ENCODE results near the gene DPY19L2.
A peak's percentile ranks its signal among the peaks of the same experiment; 100 is the strongest.
"Not testable (repeated sequence)": the region's sequence is repeated elsewhere in the genome, so short reads cannot be mapped to it uniquely, and the experiment has no call there.

Gene DPY19L2

DNA sequence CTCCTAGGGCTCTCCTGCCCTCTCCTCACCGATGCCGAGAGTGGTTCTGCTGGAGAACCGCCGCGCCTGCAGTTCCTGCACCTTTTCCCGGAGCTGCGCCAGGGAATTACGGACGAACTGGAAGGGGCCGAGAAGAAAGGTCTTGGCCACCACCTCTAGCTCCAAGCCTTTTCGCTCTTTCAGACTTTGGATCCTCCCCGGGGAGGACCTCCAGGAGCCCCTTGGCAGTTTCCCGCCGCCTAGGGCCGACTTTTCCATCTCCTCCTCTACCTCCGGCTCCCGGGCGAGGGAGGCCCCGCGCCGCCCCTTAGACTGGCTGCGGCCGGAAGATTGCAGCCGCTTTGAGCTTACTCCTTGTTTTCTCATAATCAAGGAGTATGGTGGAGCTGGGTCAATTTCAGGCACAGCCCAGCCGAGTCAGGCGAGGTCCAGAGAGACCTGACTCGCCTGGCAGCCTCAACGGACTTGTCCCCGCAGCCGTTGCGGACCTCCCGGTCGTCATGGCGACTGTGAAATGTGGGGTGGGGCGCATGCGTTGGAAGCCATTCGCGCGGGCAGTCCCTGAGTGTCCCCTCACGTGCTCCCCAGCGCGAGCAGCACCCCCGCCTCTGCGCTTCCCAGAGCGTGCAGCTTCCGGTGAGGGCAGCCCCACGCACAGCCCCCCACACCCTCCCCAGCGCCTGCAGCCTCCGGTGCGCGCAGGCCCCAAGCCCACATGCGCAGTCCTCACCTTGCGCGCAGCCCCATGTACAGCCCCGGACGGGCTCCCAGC lies at the start of gene DPY19L2:
Gene DPY19L2, minus strand, starts transcription at position 466 of the 772 bp plus-strand sequence. Its CDS starts 100 bp downstream, at position 366.
- DNase-seq (ENCODE audit: low read depth, low spot score): peak; percentile 87

DNA sequence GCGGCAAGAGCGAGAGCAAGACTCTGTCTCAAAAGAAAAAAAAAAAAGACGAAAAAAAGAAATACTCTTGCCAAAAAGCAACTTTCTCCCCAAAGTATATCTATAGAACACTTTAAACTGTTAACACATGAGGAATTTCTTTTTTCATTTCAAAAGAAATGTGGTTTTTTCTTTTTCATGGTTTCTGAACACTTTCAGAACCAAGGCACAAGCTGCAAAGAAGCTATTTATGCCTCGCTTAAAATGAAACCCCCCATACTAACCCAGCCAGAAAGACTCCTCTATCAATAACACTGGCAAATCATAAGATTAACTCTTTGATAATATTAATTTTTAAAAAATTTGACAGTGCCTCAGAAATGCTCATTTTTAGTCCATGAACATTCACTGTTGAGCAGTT lies 48.6 kb upstream of the DPY19L2 start:
- DNase-seq (ENCODE audit: low read depth, low spot score): not testable (repeated sequence)

DNA sequence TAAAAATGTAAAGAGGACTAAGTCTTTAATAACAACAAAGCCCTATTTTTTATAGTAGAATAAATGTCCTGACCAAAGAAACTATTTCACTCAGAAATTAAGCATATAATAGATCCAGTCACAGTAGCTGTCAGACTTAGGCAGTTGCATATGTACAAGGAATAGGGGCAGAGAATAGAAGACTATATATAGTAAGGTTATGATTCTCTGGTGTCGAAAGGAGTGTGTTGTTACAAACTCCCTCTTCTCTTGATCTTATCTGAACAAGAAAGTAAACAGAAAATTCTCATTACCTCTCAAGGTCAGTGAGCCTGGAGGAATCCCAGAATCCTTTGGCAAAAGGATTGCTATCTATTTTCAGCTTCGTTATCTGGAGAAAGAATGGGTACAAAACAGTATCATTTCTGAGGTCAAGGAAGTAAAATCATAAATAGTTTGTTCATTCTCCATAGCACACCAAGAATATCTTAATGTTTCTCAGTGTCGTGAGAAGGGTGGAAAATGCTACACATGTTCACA lies 46.9 kb upstream of the DPY19L2 start:
- not testable (repeated sequence) for DNase-seq (ENCODE audit: low read depth, low spot score)

DNA sequence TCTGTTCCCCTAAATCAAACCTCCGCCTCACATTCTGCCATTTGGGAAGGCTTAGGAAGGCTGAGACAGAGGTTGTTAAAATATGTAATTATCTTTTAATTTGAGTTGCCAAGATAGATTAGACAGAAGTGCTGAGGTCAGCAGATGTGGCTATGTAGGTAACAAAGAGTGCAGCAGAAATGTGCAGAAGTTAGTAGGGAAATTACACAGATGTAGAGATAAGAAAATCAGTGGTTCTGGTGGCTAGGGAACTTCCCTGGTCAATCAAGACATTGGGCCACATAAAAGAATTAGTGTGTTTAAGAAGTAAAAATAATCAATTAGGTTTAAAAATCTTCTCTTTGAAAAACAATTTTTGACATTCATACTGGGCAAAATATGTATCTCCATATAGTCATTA lies 46.1 kb upstream of the DPY19L2 start:
- not testable (repeated sequence) for DNase-seq (ENCODE audit: low read depth, low spot score)

DNA sequence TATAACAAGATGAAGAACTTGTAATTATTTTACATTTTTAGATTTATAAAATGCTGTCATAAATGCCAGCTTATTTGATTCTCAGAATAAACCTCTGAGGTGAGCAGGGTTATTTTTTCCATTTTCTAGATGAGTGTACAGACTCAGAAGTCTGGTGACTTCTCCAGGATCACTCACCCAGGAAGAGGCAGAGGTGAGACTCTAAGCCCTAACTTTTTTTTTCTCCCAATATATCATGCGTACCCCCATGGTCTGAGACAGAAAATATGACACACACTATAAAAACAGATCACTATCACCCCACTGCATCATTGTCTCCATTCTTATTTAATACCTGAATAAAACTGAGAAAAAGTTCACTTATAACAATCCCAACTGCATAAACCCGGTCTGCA lies 45.4 kb upstream of the DPY19L2 start:
- DNase-seq (ENCODE audit: low read depth, low spot score): not testable (repeated sequence)

DNA sequence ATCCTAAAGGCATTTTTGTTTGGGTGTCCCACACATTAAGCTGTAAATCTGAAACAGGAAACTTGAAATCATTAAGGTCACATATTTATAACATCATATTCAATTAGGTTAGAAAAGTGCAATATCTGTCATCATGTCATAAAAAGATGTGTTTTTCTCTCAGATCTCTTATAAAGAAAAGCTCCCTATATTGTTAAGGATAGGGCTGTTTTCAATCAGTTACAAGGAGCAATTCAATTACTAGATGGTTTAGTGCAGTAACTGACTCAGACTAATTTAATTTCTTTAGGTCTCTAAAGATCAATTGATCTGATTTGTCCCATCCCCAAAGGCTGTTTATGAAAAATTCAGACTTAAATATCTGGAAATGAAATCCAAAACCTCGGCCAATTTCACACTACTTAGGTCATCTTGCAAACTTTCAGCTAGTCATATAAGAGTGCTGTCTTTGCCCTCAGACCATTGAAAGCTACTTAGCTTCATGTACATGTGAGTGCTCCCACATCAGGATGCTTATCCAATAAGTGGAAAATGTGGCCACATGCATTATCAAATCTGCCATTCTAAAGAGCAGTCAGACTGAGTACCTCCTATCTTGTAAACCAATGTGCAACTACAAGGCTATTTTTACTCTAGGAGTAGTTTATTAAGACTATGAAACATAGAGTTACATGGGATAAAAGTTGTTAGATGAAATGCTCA lies 44.8 kb upstream of the DPY19L2 start:
- not testable (repeated sequence) for DNase-seq (ENCODE audit: low read depth, low spot score)

DNA sequence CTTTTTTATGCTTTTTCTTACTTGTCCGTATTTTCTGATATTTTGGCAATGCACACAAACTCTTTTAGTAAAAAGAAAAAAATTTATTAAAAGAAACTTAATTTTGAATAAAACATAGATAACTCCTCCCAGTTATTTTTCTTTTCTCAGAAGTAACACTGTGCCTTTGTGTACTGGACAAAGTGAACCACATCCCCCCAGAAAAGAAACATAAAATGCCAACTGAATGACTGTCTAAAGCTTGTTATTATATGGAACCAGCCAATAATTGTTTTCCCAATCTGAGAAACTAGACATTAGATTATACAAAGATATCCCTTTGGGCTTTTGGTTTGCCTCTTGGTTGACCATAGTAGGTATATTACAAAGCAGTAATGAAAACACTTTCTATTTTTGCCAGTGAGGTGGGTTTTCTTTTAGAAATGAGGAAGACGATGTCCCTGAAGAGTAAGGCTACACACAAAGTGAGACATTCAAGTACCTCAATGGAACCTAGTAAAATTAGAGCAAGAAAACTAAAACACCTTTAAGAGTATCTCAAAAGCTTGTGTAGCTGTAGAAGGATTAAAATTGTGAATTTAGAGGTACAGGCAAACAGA lies 44.2 kb upstream of the DPY19L2 start:
- peak; percentile 2 for DNase-seq (ENCODE audit: low read depth, low spot score)

DNA sequence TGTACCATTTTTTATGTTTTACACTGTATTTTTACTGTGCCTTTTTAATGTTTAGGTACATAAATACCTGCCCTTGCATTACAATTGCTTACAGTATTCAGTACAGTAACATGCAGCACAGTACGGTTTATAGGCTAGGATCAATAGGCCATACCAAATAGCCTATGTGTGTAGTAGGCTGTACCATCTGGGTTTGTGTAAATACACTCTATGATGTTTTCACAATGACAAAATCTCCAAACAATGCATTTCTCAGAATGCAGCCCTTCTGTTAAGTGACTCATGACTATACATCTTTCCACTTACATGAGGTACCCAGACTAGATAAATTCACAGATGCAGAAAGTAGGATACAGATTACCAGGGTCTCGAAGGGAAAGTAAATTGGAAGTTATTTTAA lies 43.0 kb upstream of the DPY19L2 start:
- DNase-seq (ENCODE audit: low read depth, low spot score): not testable (repeated sequence)

DNA sequence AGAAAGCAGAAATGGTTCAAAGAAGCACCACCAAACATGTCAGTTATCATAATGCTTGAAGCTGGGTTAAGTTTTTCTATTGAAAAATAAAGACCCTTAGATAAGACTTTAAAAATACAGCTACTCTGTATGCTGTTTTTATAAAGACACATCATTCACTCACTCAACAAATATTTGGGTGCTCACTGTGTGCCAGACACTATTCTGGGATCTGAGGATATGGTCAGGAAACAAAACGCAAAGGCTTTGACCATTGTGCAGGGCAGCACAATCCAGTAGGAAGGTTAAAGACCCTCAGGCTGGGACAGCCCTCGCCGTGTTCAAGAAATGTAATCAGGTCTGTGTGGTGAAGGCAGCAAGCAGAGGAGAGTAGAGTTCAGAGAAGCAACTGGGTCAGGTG lies 38.0 kb upstream of the DPY19L2 start:
- DNase-seq (ENCODE audit: low read depth, low spot score): no peak

DNA sequence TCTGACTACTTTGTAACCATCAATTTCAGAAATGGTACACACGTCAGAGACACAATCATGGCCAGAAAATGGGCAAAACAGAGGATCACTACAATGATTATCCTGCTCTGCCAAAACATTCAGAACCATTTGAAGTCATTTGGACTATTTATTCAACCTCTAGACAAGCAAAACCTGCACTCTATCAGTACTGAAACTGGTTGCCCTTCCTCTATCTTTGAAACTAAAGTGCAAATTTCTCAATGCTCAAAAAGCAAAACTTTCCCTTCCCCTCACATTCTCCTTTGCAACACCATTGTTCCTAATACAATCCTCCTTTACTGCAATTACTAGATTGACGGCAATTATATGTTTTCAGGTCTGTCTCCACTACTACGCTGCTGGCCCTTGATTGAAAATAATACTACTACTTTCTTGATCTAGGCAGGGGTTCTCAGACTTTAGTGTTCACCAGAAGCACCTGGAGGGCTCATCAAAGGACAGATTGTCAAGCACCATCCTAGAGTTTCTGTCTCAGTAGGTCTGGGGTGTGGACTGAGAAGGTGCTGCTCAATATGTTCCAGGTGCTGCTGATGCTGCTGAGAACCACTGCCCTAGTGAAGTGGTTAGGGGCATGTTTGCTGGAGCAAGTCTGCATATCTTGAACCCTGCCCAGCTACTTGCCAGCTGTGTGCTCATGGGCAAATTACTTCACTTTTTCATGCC lies 31.5 kb upstream of the DPY19L2 start:
- not testable (repeated sequence) for DNase-seq (ENCODE audit: low read depth, low spot score)

DNA sequence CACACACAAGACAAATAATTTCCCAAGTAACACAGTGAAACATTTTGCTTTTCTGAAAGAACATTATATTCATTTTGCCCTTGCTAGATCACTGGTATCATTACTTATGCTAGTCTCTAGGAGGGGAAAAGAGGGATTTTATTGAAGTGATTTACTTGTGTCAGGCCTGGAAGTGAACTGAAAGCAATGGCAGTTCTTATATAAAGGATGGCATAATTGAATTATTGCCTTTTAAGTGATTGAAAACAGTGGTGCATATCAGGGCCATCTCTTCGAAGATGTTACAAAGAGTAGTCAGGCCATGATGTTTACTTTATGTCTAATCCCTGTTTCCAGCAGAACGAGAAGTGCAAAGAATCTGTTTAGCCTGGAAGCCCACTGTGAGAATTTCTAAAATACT lies 30.7 kb upstream of the DPY19L2 start:
- not testable (repeated sequence) for DNase-seq (ENCODE audit: low read depth, low spot score)

DNA sequence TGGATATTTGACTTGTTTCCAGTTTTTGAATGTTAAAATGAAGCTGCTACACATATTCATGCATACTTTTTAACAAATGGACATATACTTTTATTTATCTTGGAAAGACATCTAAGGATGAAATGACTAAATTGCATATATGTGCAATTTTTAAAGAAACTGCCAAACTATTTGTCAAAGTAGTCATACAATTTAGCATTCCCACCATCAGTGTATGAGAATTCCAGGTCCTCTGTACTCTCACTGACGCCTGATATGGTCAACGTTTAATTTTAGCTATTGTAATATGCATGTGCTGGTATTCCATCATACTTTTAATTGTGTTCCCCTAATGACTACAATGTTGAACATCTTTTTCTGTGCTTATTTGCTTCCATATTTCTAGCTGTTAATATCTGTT lies 22.5 kb upstream of the DPY19L2 start:
- DNase-seq (ENCODE audit: low read depth, low spot score): not testable (repeated sequence)

DNA sequence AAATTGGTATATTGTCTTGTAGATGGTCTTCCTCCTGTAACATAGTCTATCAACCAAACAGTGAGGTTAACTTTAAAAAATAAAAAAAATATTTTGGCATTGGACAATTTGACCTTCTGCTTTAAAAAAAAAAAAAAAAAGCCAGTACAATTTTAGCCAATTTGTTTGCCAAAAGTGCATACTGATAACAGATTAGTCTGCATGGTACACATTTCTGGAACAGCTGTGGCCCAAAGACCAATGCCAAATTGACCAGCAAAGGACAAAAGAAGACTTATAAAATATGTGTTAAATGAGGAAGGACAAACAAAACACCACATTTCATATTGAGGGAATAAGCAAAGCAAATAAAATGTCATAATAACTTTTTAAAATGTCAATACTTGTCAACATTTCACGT lies 20.8 kb upstream of the DPY19L2 start:
- not testable (repeated sequence) for DNase-seq (ENCODE audit: low read depth, low spot score)

DNA sequence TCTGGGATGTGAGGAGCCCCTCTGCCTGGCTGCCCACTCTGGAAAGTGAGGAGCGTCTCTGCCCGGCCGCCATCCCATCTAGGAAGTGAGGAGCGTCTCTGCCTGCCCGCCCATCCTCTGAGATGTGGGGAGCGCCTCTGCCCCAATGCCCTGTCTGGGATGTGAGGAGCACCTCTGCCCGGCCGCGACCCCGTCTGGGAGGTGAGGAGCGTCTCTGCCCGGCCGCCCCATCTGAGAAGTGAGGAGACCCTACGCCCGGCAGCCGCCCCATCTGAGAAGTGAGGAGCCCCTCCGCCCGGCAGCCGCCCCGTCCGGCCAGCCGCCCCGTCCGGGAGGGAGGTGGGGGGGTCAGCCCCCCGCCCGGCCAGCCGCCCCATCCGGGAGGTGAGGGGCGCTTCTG lies 18.3 kb upstream of the DPY19L2 start:
- DNase-seq (ENCODE audit: low read depth, low spot score): not testable (repeated sequence)

DNA sequence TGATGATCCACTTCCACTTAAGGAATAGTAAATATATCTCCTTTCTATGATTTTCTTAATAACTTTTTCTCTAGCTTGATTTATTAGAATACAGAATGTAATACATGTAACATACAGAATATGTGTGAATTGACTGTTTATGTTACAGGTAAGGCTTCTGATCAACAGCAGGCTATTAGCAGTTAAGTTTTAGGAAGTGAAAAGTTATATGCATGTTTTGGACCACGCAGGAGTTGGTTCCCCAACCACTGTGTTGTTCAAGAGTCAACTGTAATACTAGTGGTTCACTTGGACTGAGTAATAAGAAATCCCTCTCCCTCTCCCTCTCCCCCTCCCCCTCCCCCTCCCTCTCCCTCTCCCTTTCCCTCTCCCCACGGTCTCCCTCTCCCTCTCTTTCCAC lies 17.5 kb upstream of the DPY19L2 start:
- DNase-seq (ENCODE audit: low read depth, low spot score): not testable (repeated sequence)

DNA sequence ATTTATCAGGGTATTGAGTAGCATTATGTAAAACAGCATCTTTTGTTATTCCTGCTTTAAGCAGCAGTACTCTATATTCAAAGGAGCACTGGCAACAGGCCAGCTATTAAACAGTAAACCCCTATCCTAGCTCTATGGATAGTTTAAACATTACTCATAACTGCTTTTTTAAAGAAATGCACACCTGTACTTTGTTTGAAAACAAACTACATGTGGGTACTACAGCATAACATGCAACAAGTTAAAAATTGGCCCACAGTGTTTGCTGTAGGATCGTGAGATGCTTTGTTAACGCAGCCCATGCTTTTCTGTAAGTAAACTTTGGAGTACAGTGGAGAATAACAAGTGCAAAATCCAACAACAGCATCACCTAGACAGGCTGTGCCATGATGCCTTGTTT lies 14.3 kb upstream of the DPY19L2 start:
- DNase-seq (ENCODE audit: low read depth, low spot score): not testable (repeated sequence)

DNA sequence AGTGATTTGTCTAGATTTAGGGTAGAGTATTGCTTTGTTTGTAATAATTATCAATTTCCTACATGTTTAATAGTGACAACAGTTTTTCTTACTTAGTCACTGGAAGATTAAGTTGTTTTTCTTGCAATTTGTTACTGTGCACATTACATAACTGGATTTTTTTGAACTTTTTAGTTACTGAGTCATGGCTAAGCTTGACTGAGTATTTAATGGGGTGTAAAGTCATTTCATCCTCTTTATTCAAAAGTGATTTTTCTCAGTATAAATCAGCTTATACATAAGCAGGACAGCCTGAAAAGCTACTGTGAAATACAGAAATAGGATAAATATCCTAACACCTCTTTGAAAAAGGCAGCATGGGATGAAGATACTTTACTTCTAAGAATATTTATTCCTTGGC lies 12.5 kb upstream of the DPY19L2 start:
- peak; percentile 26 for DNase-seq (ENCODE audit: low read depth, low spot score)

DNA sequence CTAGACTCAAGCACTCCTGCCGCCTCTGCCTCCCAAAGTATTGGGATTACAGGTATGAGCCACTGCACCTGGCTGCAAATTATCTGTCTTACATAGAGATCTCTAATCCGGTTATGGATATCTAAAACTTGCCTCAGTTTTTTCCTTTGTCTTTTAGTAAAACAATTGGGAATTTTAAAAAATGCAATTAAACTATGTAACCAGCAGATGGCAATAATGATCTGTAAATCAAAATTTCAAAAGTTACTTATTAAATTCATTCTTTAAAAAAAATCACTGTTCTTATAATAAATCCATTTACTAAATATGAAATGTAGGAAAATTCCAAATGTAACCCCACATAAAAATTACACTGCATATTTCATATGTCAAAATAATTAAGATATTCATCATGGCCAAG lies 4.3 kb upstream of the DPY19L2 start:
- not testable (repeated sequence) for DNase-seq (ENCODE audit: low read depth, low spot score)

DNA sequence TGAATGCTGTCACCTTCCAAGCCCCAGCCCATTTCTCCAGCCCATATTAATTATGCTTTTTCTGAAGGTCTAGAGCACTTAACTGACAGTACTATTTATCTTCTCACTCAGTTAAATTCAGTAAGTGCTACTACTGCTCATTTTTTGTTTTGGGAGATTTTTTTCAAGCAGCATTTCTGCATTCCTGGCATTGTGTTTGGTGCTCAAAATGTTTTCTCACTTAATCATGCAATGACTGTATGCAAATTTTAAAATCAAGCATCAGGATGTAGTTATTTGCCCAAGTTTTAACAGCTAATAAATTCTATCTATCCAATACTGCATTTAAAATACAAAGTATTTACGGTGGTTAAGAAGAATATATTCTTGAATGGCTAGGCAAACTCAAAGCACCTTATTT lies 1.6 kb upstream of the DPY19L2 start:
- peak; percentile 40 for DNase-seq (ENCODE audit: low read depth, low spot score)

DNA sequence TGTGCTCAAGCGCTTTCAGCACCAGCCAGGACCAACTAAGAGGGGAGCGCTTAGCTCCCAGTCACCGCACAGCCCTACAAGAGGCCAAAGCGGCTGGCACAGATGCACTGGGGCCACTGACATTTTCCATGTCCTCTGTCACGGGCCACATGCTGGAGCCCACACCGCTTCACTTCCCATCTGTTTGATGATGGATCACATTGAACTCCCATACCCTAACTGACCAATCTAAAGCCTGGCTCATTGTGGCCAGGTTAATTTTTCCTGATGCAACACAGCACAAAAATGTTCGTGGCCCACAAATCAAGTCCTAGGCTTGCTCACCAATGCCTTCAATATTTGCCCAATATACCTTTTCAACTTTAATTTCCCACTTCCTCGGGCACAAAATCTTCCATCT lies 1.1 kb upstream of the DPY19L2 start:
- not testable (repeated sequence) for DNase-seq (ENCODE audit: low read depth, low spot score)

DNA sequence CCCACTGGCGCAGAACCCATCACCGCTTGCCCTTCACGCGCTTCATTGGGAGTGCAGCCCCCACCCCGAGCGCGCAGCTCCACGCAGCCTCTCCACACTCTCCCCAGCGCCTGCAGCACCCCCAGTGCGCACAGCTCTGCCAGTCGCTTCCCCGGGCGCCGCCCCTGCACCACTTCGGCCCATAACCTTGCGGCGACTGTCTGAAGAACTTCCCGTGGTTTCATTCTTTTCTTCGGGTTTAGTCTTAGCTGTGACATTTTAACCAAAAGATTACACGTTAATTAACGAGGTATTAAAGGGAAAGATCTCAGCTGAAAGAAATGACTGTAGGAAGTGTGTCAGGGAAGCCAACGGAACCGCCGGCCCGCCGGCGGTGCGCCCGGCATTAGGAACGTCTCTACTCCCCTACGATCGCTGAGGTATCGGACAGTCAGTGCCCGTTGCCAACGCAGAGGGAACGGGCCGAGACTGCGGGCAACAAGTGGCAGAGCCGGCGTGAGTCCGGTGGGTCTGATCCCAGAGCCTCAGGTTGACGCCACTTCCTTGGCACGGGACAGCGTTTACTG lies 590 bp upstream of the DPY19L2 start:
- peak; percentile 61 for DNase-seq (ENCODE audit: low read depth, low spot score)
